NCI-H345 treated with DMSO at 0.1 percent for 48 hours (cell line): ENCODE results near the gene PARP8.

Experiments
- DNase-seq: peaks from one replicate; lab custom pipeline; 2025; ENCODE audit not compliant: unreplicated experiment; lab: John Stamatoyannopoulos, UW

PARP8 gene

DNA sequence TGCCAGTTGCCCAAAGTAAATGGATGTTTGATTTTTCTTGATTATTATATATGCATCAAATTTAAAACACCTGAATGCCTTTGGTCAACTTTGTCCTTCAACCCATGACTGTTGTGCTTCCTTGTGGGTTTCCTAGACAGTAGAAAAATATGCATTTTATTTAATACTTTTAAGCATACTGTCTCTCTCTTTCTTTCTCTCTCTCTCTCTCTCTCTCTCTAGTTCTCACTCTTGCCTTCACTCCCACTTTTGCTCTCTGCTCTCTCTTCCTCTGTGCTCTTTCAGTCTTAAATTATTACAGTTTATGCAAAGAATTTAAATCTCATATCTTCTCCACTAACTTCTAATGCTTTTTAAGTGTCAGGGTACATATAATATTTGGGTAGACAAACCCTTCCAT, 173.0 kb downstream of the PARP8 start:
- no peak for DNase-seq

DNA sequence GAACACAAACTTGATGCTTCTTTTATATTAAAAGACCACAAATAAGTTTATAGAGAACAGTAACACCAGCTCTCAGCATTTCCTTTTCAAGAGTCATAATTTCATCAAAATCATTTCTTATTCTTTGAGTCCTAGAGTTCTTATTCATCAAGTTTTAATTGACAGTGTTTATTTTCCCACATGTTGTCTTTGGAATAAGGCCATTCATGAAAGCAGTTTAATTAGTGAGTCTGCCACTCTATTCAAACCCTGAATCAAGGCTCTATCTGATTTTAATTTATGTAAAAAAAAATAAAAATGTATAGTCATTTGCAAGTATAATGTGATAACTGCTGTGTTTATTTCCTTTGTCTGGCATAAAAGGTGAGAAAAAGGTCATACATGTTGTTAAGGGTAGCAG, 176.7 kb downstream of the PARP8 start:
- no peak for DNase-seq

DNA sequence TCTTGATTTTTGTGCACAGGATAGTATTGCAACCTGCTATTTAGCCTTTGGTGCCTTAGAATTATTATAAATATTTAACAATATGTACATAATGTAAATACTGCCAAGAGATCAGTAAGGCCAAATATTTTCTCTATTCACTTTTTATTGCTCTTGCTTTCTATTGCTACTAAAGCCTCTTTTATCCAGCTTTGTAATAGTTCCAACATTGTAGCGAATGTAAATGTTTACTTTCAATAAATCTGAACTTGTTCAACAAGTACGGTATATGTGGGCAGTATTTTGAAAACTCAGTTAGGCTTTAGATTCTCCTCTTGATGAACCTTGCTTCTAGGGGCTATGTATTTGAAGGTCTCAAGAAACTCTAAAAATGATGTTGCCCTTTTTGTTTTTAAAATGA, 179.8 kb downstream of the PARP8 start:
- no peak for DNase-seq

DNA sequence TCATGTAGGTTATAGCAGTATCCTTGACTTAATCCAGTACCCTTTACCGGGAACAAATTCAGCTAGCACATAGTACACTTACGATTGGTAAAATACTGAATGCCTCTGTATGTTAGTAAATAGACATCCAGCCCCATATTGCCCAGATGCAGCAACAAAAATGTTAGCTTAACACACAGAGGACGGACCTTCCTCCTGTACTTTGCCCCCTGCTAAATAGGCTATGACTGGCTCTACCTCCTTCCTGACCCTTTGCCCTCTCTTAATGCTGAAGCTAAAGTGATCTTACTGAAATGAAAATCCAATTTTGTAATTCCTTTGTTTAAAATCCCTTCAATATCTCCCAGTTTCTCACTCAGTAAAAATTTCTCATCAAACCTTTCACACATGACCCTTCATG, 183.1 kb downstream of the PARP8 start:
- DNase-seq, result no peak

DNA sequence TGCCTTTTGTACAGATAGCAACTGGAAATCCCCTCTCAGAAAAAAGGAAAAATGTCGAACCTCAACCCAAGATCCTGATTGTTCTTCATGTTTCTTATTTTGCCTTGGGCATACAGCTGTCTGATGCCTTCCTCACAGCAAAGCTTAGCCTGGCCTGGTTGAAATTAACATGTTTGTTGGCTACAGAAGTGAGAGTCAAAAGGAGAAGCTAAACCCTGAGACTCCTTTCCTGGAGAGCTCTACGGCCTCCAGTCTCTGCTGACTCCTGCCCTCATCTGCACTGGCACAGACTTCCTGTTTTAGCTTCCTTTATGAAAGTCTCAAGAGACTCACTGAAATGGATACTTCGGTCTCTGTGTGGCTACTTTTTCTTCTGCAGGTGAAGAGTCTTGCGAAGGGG, 186.7 kb downstream of the PARP8 start:
- DNase-seq, result no peak

DNA sequence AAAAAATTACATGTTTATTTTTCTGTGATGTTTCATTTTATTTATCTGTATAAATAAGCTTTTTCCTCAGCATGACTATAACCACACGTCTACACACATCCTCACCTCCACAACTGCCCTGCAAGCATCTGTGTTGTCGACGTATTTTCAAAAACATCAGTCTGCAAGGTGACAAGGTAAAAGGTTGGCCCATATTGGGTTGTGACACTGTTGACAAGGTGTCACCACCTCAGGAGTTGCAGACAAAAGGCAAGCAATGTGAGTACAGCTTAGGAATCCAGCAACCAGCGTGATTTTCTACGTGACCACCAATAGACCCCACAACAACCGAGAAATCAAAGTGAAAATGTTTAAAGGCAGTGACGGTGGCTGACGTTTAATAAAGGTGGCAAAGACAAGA, 187.6 kb downstream of the PARP8 start:
- no peak for DNase-seq

DNA sequence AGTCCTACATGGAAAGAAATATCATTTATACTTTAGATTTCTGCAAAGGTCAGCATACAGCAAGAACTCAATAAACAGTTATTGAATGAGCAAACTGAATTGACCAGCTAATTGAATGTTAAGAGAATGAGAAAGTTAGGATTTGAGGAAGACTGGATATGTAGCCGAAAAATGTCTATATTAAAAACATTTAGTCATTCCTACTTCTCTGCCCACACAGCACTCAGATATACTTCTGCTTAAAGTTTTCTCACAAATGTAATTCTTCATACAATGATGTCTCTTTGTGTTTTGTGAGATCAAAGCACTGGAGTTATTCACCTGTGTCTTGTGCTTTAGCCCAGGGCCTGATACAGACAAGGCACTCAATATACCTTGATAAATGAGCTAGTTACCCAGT, 188.6 kb downstream of the PARP8 start:
- DNase-seq, result no peak

DNA sequence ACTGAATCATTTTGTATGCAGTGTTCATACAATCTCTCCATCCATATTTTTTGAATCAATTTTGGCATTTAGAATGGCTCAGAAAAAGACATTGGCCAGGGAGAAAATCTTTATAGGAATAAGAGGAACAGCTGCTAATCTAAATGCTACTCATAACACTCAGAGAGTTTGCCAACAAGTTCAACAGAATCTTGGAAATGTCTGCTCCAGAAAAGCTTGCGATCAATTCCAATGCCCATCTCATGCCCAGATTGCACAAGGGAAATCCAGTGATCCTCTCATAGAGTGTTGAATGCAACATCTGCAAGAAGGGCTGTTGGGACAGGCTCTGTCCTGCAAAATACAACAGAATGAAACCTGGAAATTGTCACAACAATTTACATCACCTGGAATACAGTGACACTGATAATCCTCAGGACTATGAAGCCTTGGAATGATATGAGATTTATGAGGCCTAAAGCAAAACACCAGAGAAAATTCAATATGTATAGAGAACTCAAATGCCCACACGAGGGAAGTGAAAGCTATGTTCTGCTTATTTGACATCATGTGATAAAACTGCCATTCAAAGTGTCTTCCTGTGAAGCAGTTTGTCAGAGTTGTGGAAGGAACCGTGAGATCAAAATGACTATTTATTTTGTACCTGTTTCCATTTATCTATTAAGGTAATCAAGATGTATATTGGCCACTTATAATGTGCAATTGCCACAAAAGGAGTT, 190.1 kb downstream of the PARP8 start:
- DNase-seq, result no peak

DNA sequence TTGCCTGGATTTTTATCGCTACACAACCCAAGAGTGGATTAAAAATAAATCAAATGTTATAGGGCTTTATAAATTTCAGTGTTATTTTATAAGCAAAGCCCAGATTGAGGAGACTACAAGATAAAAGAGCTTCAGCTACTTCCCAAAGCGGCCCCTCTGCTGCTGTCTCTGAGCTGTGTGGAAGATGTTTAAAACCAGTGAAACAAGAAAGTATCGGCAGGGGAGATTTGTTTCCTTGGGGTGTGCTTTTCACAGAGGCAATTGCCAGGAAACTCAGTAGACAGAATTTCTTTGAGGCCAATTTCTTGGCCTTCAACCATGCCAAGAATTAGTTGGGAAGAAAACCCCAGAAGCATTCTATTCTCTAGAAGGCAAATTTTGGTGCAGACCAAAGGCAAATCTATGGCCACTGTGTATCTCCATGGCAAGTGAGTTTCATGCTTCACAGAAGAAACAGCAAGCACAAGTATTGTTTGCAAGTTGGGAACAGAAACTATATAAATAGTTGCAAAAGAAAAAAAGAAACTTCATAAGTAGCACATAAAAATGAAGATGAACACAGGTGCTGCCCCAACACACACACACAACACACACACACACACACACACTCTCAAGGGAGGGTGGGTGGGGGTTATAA, 197.2 kb downstream of the PARP8 start:
- no peak for DNase-seq

DNA sequence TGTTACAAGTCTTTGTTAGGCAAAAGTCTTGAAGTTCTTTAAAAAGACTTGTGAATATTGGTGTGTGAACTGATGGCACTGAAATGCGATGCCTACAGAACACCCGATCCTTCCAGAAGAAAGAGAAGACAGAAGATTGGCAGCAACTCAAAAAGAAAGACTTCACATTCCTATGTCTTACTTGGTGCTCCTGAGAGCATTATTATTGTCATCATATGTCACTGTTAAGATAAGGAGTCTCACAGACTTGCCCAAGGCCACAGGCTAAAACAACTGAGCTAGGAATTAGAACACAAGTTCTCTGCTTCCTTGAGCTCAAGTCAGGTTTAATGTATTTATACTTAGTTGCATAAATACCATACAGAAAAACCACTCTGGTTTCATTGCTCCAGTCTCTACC, 198.0 kb downstream of the PARP8 start:
- DNase-seq, result no peak

DNA sequence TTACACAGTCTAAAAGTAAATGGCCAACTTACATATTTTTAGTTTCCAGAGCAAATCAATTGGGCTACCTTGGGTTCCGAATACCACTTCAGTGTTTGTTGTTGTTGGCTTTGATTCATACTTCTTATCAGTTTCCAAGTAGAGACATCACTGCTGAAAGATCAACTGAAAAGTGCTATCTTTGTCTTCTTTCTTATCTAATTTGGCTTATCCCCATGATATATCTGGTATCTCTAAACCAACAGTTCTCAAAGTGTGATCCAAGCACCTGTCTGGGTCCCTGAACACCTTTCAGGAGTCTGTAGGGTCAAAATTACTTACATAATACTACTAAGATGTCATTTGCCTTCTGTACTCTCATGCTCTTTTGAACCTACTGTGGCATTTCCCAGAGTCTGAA, 200.0 kb downstream of the PARP8 start:
- no peak for DNase-seq

DNA sequence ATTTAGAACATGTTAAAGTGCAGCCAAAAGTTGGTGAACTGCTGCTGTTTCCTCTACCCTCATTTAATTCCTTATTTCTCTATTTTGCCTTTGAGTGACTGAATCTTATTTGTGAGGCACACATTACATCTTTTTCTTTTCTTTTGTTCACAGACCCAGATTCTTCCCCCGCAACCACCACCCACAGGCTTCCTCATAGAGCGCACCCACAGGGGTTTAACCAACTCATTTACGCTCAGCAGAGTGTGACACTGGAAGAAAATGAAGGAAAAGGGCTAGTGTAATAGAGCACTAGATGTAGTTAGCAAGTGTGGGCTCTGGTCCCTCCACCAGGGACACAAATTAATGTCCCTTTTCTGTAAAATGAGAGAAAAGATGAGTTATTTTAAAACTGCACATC, 200.7 kb downstream of the PARP8 start:
- no peak for DNase-seq

DNA sequence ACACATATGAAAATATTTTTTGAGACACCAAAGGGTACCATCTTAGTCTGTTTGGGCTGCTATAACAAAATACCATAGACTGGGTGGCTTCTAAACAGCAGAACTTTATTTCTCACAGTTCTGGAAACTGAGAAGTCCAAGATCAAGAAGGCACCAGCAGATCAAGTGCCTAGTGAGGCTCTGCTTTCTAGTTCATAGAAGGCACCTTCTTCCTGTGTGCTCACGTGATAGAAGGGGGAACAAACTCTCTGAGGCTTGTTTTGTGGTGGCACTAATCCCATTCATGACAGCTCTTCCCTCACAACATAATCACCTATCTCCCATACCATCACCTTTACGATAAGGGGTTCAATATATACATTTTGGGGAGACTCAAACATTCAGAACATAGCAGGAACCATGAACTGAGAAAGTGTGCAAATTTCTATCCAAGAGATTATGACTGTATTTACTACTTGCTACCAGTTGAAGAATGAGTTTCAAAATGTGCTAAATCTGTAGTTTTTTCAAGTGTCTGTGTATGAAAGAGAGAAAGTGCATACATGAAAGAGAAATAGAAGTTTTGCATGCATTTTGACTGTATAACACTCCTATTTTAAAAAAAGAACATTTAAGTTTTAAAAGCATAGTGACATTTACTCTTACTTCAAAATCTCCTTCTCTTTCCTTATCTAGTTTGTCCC, 207.3 kb downstream of the PARP8 start:
- DNase-seq, result no peak

DNA sequence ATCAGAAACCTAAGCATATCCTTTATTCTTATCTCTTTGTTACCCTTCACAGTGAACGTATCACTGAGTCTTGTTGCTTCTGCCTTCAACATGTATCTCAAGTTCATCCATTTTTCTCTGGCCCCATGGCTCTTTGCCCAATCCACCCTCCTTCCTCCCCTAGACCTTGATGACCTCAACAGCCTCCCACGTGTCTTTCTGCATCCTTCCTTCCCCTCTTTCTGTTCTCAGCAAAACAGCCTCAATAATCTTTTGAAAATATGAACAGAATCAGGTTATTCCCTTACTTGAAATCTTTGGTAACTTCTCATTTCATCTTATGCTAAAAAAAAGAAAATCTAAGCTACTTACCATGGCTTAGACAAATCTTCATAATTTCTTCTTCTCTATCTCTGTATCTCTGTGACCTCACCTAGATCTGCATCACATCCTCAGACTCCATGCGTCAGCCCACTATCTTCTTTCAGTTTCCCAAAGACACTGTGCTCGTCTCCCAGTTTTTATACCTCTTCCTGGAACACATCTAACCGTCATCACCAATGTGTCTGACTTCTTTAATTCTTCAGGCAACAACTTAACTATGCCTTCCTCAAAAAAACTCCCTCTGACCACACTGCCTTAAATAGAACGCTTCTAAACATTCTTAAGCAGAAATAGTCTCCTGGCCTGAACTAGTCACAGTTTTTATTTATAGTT, 208.0 kb downstream of the PARP8 start:
- no peak for DNase-seq

DNA sequence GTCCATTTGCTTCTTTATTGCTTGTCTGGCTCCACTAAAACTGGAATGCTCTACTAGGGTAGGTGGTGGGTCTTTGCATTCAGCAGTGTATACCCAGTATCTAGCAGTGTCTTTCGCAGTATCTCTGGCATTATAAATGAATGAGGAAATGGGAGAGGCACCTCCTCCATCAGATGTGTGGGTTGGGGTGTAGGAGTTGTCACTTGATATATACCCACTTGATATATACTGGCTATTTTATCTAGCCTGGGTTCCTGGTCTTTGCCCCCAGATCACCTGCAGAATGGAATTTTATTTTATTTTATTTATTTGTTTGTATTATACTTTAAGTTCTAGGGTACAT, 208.5 kb downstream of the PARP8 start:
- no peak for DNase-seq

DNA sequence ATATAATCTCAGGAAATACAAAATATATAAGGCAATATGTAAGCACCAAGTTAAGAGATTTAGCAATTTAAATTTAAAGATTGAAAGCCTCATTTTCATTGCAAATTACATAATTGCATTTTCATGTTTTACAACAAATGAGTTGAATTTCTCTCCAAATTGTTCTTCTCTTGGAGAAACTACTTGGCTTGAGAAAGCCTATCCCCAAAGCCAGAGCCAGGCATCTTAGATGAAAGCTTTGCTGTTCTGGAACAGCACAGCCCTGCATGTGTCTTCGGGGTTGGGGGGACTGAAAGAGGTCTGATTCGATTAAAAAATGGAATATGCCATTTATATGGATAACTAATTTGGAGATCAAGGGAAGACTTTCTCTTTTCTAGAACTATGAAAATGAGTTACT, 212.0 kb downstream of the PARP8 start:
- DNase-seq, result no peak

DNA sequence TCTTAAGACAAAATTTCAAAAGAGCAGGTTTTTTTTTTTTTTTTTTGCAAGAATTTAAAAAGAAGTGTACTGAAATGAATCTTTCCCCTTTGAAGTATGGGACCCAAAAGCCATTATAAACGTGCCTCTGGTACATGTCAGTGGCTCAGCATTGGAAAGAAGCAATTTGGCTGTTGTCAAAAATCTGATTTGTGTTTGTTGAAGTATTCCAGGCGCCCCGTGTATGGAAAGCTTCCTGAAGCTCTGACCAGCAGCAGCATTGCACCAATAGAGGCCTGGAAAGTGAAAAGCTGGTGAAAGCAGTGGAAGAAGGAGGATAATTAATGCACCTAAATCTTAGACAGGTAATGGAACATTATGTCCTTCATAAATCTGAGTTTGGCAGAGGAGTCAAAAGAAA, 215.0 kb downstream of the PARP8 start:
- no peak for DNase-seq

DNA sequence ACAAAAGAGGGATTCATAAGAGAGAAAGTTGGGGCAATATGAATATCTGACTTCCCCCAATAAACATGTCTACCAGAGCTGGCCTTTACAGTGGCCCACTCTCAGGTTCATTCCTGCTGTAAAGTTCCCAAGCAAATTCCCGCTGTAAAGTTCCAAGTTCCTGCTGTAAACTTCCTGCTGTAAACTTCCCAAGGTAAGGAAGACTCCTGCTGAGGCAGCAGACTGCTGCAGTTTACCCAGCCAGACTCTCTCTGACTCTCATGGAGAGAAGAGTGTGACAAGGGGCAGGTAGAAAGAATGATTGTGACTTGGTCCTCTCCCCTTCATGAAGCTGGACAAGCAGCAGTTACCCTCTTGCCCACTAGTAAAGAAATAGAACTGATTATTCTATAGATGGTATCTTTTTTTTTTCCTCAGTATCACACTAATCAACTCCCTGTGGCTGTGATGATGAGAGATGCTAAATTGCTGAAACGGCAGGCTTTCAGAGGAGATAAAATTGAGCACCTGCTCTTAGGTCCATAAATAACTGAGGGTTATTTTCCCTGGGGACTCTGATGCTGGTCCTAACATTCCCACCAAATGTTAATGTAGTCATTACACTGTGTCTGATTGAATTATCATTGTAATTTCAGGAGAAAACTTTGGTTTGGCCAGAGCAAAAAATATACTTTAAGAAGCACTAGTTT, 220.4 kb downstream of the PARP8 start:
- DNase-seq, result no peak

DNA sequence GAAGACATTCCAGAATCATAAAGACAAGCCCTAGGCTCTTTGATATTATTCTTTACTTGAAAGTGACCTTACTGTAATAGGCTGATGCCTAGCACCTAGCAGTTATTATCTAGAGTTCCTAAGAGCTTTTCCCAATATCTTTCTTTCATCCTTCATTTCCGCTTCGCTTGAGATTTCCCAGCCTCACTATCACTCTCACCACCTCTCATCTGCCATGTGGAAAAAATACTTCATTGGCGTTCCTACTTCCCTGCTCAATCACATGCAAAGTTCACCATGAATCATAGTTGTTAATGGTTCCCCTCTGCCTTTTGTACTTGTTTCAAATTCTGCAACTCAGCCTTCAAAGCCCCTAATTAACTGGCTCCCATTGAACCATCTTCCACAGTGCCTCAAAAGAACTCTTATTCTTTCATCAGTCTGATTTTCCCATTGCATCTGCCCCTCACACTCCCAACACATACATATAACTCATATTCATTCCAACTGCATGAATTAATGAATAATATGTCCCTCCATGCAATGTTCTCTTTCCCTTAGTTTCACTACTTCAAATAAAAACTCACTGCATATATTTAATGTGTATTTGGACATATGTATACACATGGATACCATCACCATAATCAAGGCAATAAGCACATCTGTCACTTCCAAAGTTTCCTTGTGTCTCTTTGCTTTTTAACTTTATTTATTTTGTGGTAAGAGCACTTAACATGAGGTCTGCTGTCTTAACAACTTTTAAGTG, 221.6 kb downstream of the PARP8 start:
- no peak for DNase-seq

DNA sequence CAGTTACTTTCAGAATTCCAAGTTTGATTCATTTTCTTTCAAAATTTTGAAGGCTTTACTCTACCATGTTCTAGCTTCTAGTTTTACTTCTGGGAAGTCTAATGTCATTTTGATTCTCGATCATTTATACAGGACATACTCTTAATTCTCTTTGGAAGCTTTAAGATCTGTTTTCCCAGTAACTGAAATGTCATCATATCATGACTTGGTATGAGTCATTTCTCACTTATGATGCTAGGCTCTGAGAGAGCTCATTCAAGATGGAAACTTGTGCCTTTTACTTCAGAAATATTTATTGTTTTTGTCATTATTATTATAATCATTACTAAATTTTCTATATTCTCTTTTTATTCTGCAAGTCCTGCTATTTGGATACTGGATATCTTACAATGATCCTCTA, 222.3 kb downstream of the PARP8 start:
- no peak for DNase-seq

DNA sequence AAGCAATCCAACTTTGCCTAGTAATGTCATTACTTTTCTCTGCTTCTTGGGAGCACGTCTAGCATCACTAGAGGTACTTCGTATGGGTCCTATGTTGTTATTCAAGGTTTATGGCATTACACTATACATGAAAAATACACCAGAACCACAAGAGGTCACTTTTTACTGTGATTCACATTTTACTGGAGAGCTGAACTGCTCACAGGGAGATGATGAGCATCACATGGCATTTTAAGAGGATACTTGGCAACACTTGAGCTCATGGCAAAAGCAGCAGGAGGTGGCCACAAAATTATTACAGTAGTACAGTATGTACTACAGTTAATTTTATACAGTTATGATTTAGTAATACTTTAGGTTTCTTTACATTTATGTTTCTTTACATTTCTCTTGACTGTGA, 223.4 kb downstream of the PARP8 start:
- peak; percentile 62 for DNase-seq
